ENCODE results near the gene RNF187. TPM values are rescaled to one million over a fixed set of nuclear protein-coding genes. Genes with fewer than 3 reads are reported as not detected.

Gene RNF187
- total RNA-seq, 4 donors from 2014 or later, result 12.9 to 33.7 (median 24.7) TPM

- no peak for TF ChIP-seq CTCF (IDR thresholded peaks at IDR 0.05; ENCODE audit: low read depth)
Observed at GRCh38 chr1:228478326-228478725, 8.9 kb upstream of the RNF187 start.

GRCh38 chr1:228478912-228479711 is 8.1 kb upstream of the RNF187 start:
- no peak for TF ChIP-seq CTCF (IDR thresholded peaks at IDR 0.05; ENCODE audit: low read depth)

- TF ChIP-seq CTCF (IDR thresholded peaks at IDR 0.05; ENCODE audit: low read depth), result no peak
Observed at GRCh38 chr1:228483789-228484188, 3.4 kb upstream of the RNF187 start.

GRCh38 chr1:228486596-228487335 is 416 bp upstream of the RNF187 start:
- TF ChIP-seq CTCF (IDR thresholded peaks at IDR 0.05; ENCODE audit: low read depth), result no peak

GRCh38 chr1:228488125-228488817 is 1.1 kb downstream of the RNF187 start:
- TF ChIP-seq CTCF (IDR thresholded peaks at IDR 0.05; ENCODE audit: low read depth), result no peak

GRCh38 chr1:228488818-228489674 is 1.9 kb downstream of the RNF187 start:
- TF ChIP-seq CTCF (IDR thresholded peaks at IDR 0.05; ENCODE audit: low read depth), result no peak
